T47D (cell line): ENCODE data around the gene SEMA5A.

ENCODE experiments used
- DNase-seq, 2 experiments: peaks; one replicate each; pipeline versions ENCODE4 v3.0.0 to v3.0.0-alpha.2; 2011 to 2012; ENCODE audit warnings: low read depth in 1 of 2, low spot score in 1 of 2
- JUND ChIP-seq: IDR thresholded peaks from 2 replicates; pipeline ENCODE4 v1.6.1; 2012; ENCODE audit warnings: low read depth
- in situ Hi-C: cut with HindIII; loops from 2 replicates; pipeline ENCODE4 v1.10.0; 2016; ENCODE audit warnings: low sequenced_read_pairs, low pct_unique_long_range_greater_than_20kb

Gene SEMA5A

GRCh38 chr5:9283021-9283420, 262.9 kb downstream of the SEMA5A start:
- DNase-seq: no peak
- no peak for TF ChIP-seq JUND
- in situ Hi-C loops: no loop called here

GRCh38 chr5:9282211-9282610, 263.7 kb downstream of the SEMA5A start:
- DNase-seq: no peak
- in situ Hi-C loops: no loop called here
- TF ChIP-seq JUND: no peak

GRCh38 chr5:9279774-9280173, 266.1 kb downstream of the SEMA5A start:
- in situ Hi-C loops: no loop called here
- no peak for TF ChIP-seq JUND
- no peak for DNase-seq

GRCh38 chr5:9278921-9279603, 266.8 kb downstream of the SEMA5A start:
- TF ChIP-seq JUND: no peak
- in situ Hi-C loops: no loop called here
- DNase-seq: no peak

GRCh38 chr5:9269014-9269413, 276.9 kb downstream of the SEMA5A start:
- in situ Hi-C loops: no loop called here
- TF ChIP-seq JUND: no peak
- no peak for DNase-seq

- in situ Hi-C loops: no loop called here
- TF ChIP-seq JUND: no peak
- DNase-seq: no peak
Measured at GRCh38 chr5:9268226-9268625, 277.6 kb downstream of the SEMA5A start.

- TF ChIP-seq JUND: no peak
- no peak for DNase-seq
- in situ Hi-C loops: no loop called here
Measured at GRCh38 chr5:9265441-9266287, 280.2 kb downstream of the SEMA5A start.

- in situ Hi-C loops: no loop called here
- no peak for DNase-seq
- TF ChIP-seq JUND: no peak
Measured at GRCh38 chr5:9264301-9264700, 281.6 kb downstream of the SEMA5A start.

GRCh38 chr5:9263656-9264055, 282.2 kb downstream of the SEMA5A start:
- no peak for DNase-seq
- in situ Hi-C loops: no loop called here
- no peak for TF ChIP-seq JUND

GRCh38 chr5:9251379-9251980, 294.4 kb downstream of the SEMA5A start:
- TF ChIP-seq JUND: no peak
- in situ Hi-C loops: no loop called here
- no peak for DNase-seq

- in situ Hi-C loops: no loop called here
- TF ChIP-seq JUND: no peak
- no peak for DNase-seq
Measured at GRCh38 chr5:9249231-9249630, 296.6 kb downstream of the SEMA5A start.

- no peak for DNase-seq
- in situ Hi-C loops: no loop called here
- TF ChIP-seq JUND: no peak
Measured at GRCh38 chr5:9245071-9245470, 300.8 kb downstream of the SEMA5A start.

- DNase-seq: no peak
- no peak for TF ChIP-seq JUND
- in situ Hi-C loops: no loop called here
Measured at GRCh38 chr5:9244417-9244816, 301.5 kb downstream of the SEMA5A start.
